Adrenal gland (tissue), 5 donors: Measurements from ENCODE around the gene NPBWR2.

Source experiments
- CTCF ChIP-seq, 6 experiments: fragments of 450-650 bp in 4 of 6; fragments of 200-600 bp in 2 of 6; sonication (generic) in 1 of 6; IDR thresholded peaks; 1 replicate in 5 of 6; 2 replicates in 1 of 6; pipeline versions ENCODE4 v1.5.1 to v1.8.0; 2016 to 2021; ENCODE audit warnings: antibody characterized with exemption in 6 of 6, mild to moderate bottlenecking in 2 of 6, moderate library complexity in 1 of 6
- POLR2A ChIP-seq, 2 donors: fragments of 450-650 bp; IDR thresholded peaks; one replicate each; pipeline ENCODE4 v1.6.1; 2017; ENCODE audit warnings: antibody characterized with exemption in 2 of 2, mild to moderate bottlenecking in 2 of 2, moderate library complexity in 1 of 2
- donor health status: DM: no; HTN: no; CAD: no.

- no peak for TF ChIP-seq CTCF (IDR thresholded peaks at IDR 0.05)
- no peak for TF ChIP-seq POLR2A (IDR thresholded peaks at IDR 0.05)
Measured at GRCh38 chr20:64084685-64085152, 22.6 kb downstream of the NPBWR2 start.
